ENCODE results near the gene NUP62. TPM values are rescaled to one million over a fixed set of nuclear protein-coding genes. Genes with fewer than 3 reads are reported as not detected.

NUP62 gene
- total RNA-seq, 1 donor from 2014 or later, result 61.1 TPM

DNA sequence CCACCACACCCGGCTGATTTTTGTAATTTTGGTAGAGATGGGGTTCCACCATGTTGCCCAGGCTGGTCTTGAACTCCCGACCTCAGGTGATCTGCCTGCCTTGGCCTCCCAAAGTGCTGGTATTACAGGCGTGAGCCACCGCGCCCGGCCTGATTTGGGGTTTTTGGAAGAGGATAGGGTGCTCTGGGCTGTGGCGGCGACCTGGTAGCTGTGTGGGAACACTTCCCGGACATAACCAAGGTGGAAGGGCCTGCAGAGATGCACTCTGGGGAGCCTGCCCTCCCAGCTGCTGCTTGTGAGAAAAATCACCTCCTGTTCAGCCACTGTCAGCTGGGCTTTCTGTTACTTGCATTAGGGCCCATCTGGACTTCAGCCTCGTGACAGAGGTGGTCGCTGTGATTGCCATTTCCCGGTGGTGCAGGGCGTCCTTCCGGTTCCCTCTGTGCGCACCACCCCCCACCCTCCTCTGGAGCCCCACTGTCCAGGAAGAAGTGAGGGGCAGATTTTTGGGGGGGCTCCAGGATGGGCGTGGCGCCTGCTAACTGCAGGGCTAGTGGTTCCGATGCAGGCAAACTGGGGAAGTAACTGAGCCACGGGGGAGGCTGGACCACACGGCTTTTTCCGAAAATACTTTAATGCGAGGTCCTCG lies 40.1 kb downstream of the NUP62 start:
- DNase-seq (ENCODE audit: low read depth), result no peak
- Histone ChIP-seq H3K4me3 (ENCODE audit: low read depth, low read length) (no peak overlapping the region), H3K27me3 (ENCODE audit: control insufficient read depth, insufficient read depth, low read length) (peaks cover 8% of the 10 kb centered on the region), H3K36me3 (ENCODE audit: control insufficient read depth, insufficient read depth, low read length) (no peaks in the 10 kb centered on the region)
- TF ChIP-seq, protein P1, sequence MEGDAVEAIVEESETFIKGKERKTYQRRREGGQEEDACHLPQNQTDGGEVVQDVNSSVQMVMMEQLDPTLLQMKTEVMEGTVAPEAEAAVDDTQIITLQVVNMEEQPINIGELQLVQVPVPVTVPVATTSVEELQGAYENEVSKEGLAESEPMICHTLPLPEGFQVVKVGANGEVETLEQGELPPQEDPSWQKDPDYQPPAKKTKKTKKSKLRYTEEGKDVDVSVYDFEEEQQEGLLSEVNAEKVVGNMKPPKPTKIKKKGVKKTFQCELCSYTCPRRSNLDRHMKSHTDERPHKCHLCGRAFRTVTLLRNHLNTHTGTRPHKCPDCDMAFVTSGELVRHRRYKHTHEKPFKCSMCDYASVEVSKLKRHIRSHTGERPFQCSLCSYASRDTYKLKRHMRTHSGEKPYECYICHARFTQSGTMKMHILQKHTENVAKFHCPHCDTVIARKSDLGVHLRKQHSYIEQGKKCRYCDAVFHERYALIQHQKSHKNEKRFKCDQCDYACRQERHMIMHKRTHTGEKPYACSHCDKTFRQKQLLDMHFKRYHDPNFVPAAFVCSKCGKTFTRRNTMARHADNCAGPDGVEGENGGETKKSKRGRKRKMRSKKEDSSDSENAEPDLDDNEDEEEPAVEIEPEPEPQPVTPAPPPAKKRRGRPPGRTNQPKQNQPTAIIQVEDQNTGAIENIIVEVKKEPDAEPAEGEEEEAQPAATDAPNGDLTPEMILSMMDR (IDR thresholded peaks at IDR 0.05; ENCODE audit: insufficient read depth, low read length, poor library complexity, severe bottlenecking), result no peak

GRCh38 chr19:49888510-49888824 lies 40.8 kb downstream of the NUP62 start:
- no peak for DNase-seq (ENCODE audit: low read depth)
- H3K27me3 ChIP-seq (ENCODE audit: control insufficient read depth, insufficient read depth, low read length), result peaks cover 8% of the 10 kb centered on the region
- peaks cover 1% of the 10 kb centered on the region for H3K36me3 ChIP-seq (ENCODE audit: control insufficient read depth, insufficient read depth, low read length)
- TF ChIP-seq, protein P1 (IDR thresholded peaks at IDR 0.05; ENCODE audit: insufficient read depth, low read length, poor library complexity, severe bottlenecking), result no peak
- H3K4me3 ChIP-seq (ENCODE audit: low read depth, low read length), result no peak overlapping the region

DNA sequence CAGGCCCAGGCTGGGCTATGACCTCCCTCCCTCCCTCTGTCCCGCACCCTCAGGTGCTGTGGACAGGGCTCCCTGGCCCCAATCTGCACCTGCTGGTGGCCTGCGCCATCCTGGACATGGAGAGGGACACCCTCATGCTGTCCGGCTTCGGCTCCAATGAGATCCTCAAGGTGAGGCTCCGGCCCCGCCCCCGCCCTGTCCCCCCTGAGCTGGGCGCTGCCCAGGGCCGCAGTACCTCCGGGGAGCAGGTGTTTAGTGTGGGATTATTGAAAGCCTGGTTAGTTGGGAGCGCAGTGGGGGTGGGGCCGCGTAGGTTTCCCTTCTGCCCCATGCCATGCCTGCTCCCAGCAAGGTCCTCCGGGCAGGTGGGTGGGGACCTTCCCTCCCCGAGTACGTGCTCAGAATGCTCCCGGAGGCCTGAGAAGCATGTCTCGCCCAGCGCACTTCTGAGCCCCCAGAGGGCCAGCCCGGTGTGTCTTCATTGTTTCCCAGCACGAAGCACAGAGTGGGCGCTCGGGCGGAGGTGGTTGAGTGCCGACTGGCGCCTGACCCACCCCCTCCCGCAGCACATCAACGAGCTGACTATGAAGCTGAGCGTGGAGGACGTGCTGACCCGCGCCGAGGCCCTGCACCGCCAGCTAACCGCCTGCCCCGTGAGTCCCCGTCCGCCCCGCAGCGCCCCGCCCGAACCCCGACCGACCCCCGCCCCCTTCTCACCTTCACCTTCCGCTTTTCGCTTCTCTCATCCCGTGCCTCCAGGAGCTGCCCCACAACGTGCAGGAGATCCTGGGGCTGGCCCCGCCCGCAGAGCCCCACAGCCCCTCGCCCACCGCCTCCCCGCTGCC lies 41.4 kb downstream of the NUP62 start:
- TF ChIP-seq, protein P1 (IDR thresholded peaks at IDR 0.05; ENCODE audit: insufficient read depth, low read length, poor library complexity, severe bottlenecking), result no peak
- H3K36me3 ChIP-seq (ENCODE audit: control insufficient read depth, insufficient read depth, low read length), result peaks cover 5% of the 10 kb centered on the region
- no peak for DNase-seq (ENCODE audit: low read depth)
- peaks cover 8% of the 10 kb centered on the region for H3K27me3 ChIP-seq (ENCODE audit: control insufficient read depth, insufficient read depth, low read length)
- H3K4me3 ChIP-seq (ENCODE audit: low read depth, low read length), result no peak overlapping the region

GRCh38 chr19:49887037-49887664 lies 42.2 kb downstream of the NUP62 start:
- Histone ChIP-seq H3K27me3 (ENCODE audit: control insufficient read depth, insufficient read depth, low read length) (peaks cover 8% of the 10 kb centered on the region), H3K4me3 (ENCODE audit: low read depth, low read length) (no peak overlapping the region), H3K36me3 (ENCODE audit: control insufficient read depth, insufficient read depth, low read length) (peaks cover 7% of the 10 kb centered on the region)
- DNase-seq (ENCODE audit: low read depth), result no peak
- TF ChIP-seq, protein P1 (IDR thresholded peaks at IDR 0.05; ENCODE audit: insufficient read depth, low read length, poor library complexity, severe bottlenecking), result no peak

DNA sequence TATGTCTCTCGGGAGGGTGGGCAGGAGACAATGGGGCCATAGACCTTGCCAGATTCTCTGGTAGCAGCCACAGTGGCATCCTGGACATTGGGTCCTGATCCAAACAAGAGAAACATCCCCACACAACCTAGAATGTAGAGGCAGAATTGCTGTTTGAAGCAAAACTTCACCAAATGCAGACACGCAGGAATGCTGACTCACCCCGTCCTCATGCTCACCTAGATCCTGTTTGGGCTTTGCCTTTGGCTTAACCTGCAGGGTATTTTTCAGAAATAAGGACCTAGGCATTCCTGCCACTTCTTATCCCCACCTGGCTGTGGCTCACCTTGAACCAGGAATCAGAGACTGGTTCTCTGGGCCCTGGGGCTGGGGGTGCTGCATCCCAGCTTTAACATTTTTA lies 44.5 kb downstream of the NUP62 start:
- peaks cover 9% of the 10 kb centered on the region for H3K36me3 ChIP-seq (ENCODE audit: control insufficient read depth, insufficient read depth, low read length)
- no peak overlapping the region for H3K4me3 ChIP-seq (ENCODE audit: low read depth, low read length)
- TF ChIP-seq, protein P1 (IDR thresholded peaks at IDR 0.05; ENCODE audit: insufficient read depth, low read length, poor library complexity, severe bottlenecking), result no peak
- peaks cover 3% of the 10 kb centered on the region for H3K27me3 ChIP-seq (ENCODE audit: control insufficient read depth, insufficient read depth, low read length)
- DNase-seq (ENCODE audit: low read depth), result no peak
